ENCODE data around the gene C6orf141. TPM values are rescaled to one million over a fixed set of nuclear protein-coding genes. Genes with fewer than 3 reads are reported as not detected.

The C6orf141 gene
- total and polyA plus RNA-seq, 5 donors from 2014 or later = not detected

DNA sequence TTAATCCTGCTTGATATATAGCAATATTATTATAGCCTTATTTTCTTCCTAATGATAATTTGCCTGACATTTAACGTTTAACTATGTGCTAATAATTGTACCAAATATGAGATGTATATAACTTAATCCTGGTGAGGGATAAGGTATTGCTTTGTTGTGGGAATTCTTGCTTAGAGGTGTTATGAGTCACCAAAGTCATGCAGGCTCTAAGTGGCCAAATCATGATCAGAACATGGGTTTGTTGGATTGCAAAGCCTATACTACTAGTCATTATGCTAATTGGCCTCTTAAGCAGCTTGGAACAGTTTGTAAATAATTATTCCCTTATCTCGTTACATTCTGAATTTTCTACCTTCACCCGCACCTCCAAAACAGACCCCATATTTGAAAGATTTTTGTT, 21.9 kb upstream of the C6orf141 start:
- DNase-seq (no peak), ATAC-seq (ENCODE audit: low read depth in 2 of 2) (no peak)
- no peaks in the 10 kb centered on the region for H3K9me3 Mint-ChIP-seq
- Histone ChIP-seq H3K36me3 (ENCODE audit: control insufficient read depth, insufficient read depth, low read length) (no peaks in the 10 kb centered on the region), H3K27ac (ENCODE audit: insufficient read depth, low read length, poor library complexity, severe bottlenecking) (no peak overlapping the region), H3K4me1 (ENCODE audit: control insufficient read depth, insufficient read depth, low read length, poor library complexity, severe bottlenecking) (no peaks in the 10 kb centered on the region), H3K4me3 (ENCODE audit: low read depth, low read length) (no peak overlapping the region), H3K27me3 (ENCODE audit: control insufficient read depth, insufficient read depth, low read length) (peaks cover 1% of the 10 kb centered on the region), H3K9me3 (ENCODE audit: control insufficient read depth in 2 of 2, low read length in 2 of 2) (no peaks in the 10 kb centered on the region)
- H3K27ac Mint-ChIP-seq = no peak overlapping the region
- H3K4me1 Mint-ChIP-seq = peaks cover 0 to 7% (median 1%) of the 10 kb centered on the region in 4 donors
- no peaks in the 10 kb centered on the region for H3K36me3 Mint-ChIP-seq
- no peak overlapping the region for H3K4me3 Mint-ChIP-seq
- H3K27me3 Mint-ChIP-seq = peaks cover 22% of the 10 kb centered on the region

GRCh38 chr6:49530141-49530776, 20.2 kb upstream of the C6orf141 start:
- Histone ChIP-seq H3K9me3 (ENCODE audit: control insufficient read depth in 2 of 2, low read length in 2 of 2) (no peaks in the 10 kb centered on the region), H3K27ac (ENCODE audit: insufficient read depth, low read length, poor library complexity, severe bottlenecking) (no peak overlapping the region), H3K4me1 (ENCODE audit: control insufficient read depth, insufficient read depth, low read length, poor library complexity, severe bottlenecking) (no peaks in the 10 kb centered on the region), H3K27me3 (ENCODE audit: control insufficient read depth, insufficient read depth, low read length) (peaks cover 1% of the 10 kb centered on the region), H3K36me3 (ENCODE audit: control insufficient read depth, insufficient read depth, low read length) (no peaks in the 10 kb centered on the region), H3K4me3 (ENCODE audit: low read depth, low read length) (no peak overlapping the region)
- Mint-ChIP-seq H3K9me3 (no peaks in the 10 kb centered on the region), H3K4me1 (peaks cover 0 to 7% (median 1%) of the 10 kb centered on the region in 4 donors), H3K27me3 (peaks cover 22% of the 10 kb centered on the region), H3K27ac (no peak overlapping the region), H3K4me3 (no peak overlapping the region), H3K36me3 (no peaks in the 10 kb centered on the region)
- DNase-seq (no peak), ATAC-seq (ENCODE audit: low read depth in 2 of 2) (no peak)

- no peak overlapping the region for H3K27ac ChIP-seq (ENCODE audit: insufficient read depth, low read length, poor library complexity, severe bottlenecking)
- H3K36me3 Mint-ChIP-seq = no peaks in the 10 kb centered on the region
Observed at GRCh38 chr6:49531774-49532569, 18.5 kb upstream of the C6orf141 start.

GRCh38 chr6:49535795-49536194, 14.7 kb upstream of the C6orf141 start:
- peaks cover 0 to 7% (median 1%) of the 10 kb centered on the region in 4 donors for H3K4me1 Mint-ChIP-seq
- no peaks in the 10 kb centered on the region for H3K36me3 Mint-ChIP-seq
- H3K27me3 Mint-ChIP-seq = peaks cover 12% of the 10 kb centered on the region
- no peaks in the 10 kb centered on the region for H3K36me3 ChIP-seq (ENCODE audit: control insufficient read depth, insufficient read depth, low read length)
- H3K27me3 ChIP-seq (ENCODE audit: control insufficient read depth, insufficient read depth, low read length) = peaks cover 1% of the 10 kb centered on the region
- DNase-seq (no peak), ATAC-seq (ENCODE audit: low read depth in 2 of 2) (no peak)
- H3K27ac ChIP-seq (ENCODE audit: insufficient read depth, low read length, poor library complexity, severe bottlenecking) = no peak overlapping the region
- no peaks in the 10 kb centered on the region for H3K9me3 Mint-ChIP-seq
- H3K9me3 ChIP-seq (ENCODE audit: control insufficient read depth in 2 of 2, low read length in 2 of 2) = no peaks in the 10 kb centered on the region
- H3K4me1 ChIP-seq (ENCODE audit: control insufficient read depth, insufficient read depth, low read length, poor library complexity, severe bottlenecking) = no peaks in the 10 kb centered on the region
- no peak overlapping the region for H3K4me3 ChIP-seq (ENCODE audit: low read depth, low read length)
- no peak overlapping the region for H3K4me3 Mint-ChIP-seq
- no peak overlapping the region for H3K27ac Mint-ChIP-seq

More at GRCh38 chr6:49531774-49532569, 18.5 kb upstream of the C6orf141 start:
- no peaks in the 10 kb centered on the region for H3K36me3 ChIP-seq (ENCODE audit: control insufficient read depth, insufficient read depth, low read length)
- DNase-seq (peak in 2 of 3 donors; percentile 16 to 53), ATAC-seq (ENCODE audit: low read depth in 2 of 2) (peak in 1 of 2 donors; percentile 69)
- peaks cover 1% of the 10 kb centered on the region for H3K27me3 ChIP-seq (ENCODE audit: control insufficient read depth, insufficient read depth, low read length)
- H3K9me3 ChIP-seq (ENCODE audit: control insufficient read depth in 2 of 2, low read length in 2 of 2) = no peaks in the 10 kb centered on the region
- H3K9me3 Mint-ChIP-seq = no peaks in the 10 kb centered on the region
- peaks cover 17% of the 10 kb centered on the region for H3K27me3 Mint-ChIP-seq
- no peak overlapping the region for H3K27ac Mint-ChIP-seq
- H3K4me1 Mint-ChIP-seq = peaks cover 0 to 7% (median 1%) of the 10 kb centered on the region in 4 donors
- no peaks in the 10 kb centered on the region for H3K4me1 ChIP-seq (ENCODE audit: control insufficient read depth, insufficient read depth, low read length, poor library complexity, severe bottlenecking)
- no peak overlapping the region for H3K4me3 ChIP-seq (ENCODE audit: low read depth, low read length)
- H3K4me3 Mint-ChIP-seq = peak overlapping the region in 2 of 4 donors; percentile 5 to 29

DNA sequence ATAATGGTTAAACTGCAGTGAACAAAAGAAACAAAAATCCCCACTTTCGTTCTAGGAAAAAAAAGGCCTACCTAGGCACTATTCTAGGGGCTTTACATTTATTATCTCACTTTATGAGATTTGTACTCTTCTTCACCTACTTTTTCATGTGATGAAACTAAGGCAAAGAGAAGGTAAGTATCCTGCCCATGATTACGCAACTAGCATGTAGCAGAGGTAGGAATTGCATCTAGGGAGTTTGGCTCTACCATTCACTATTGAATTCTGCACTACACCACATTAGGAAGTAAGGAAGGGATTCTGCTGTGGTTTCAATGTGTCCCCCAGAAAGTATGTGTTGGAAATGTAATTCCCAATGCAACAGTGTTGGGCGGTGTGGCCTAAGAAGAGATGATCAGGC, 11.4 kb upstream of the C6orf141 start:
- Histone ChIP-seq H3K27me3 (ENCODE audit: control insufficient read depth, insufficient read depth, low read length) (no peaks in the 10 kb centered on the region), H3K4me3 (ENCODE audit: low read depth, low read length) (no peak overlapping the region), H3K27ac (ENCODE audit: insufficient read depth, low read length, poor library complexity, severe bottlenecking) (no peak overlapping the region), H3K4me1 (ENCODE audit: control insufficient read depth, insufficient read depth, low read length, poor library complexity, severe bottlenecking) (no peaks in the 10 kb centered on the region), H3K9me3 (ENCODE audit: control insufficient read depth in 2 of 2, low read length in 2 of 2) (no peaks in the 10 kb centered on the region), H3K36me3 (ENCODE audit: control insufficient read depth, insufficient read depth, low read length) (no peaks in the 10 kb centered on the region)
- ATAC-seq (ENCODE audit: low read depth in 2 of 2) (no peak), DNase-seq (no peak)
- Mint-ChIP-seq H3K4me3 (no peak overlapping the region), H3K27ac (no peak overlapping the region), H3K36me3 (no peaks in the 10 kb centered on the region), H3K4me1 (no peaks in the 10 kb centered on the region), H3K27me3 (no peaks in the 10 kb centered on the region), H3K9me3 (no peaks in the 10 kb centered on the region)

GRCh38 chr6:49540614-49541013, 9.9 kb upstream of the C6orf141 start:
- H3K9me3 Mint-ChIP-seq = no peaks in the 10 kb centered on the region

DNA sequence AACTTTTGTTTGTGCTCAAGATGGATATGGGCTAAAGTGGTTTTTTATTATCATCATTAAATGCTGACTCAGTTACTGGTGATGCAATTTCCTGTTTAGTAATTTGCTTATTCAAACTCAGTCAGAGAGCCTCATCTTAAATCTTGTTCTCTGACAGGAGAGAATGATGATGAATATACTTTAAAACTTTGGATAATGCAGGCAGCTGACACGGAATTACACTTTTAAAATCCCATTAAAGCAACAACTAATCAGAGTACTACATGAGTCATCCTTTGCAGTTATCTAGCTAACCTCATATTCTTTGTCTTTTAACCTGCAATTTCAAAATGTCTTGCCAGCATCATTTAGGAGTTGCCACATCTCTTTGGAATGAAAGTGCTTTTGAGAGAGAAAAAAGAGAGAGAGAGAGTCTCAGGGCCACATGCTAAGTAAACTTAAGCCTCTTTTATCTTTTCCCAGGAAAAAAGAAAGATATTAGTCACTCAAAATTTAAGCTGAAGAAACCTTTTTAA, 9.2 kb upstream of the C6orf141 start:
- H3K27me3 ChIP-seq (ENCODE audit: control insufficient read depth, insufficient read depth, low read length) = no peaks in the 10 kb centered on the region
- H3K4me3 ChIP-seq (ENCODE audit: low read depth, low read length) = no peak overlapping the region
- Mint-ChIP-seq H3K27ac (no peak overlapping the region), H3K4me1 (no peaks in the 10 kb centered on the region), H3K9me3 (no peaks in the 10 kb centered on the region), H3K36me3 (no peaks in the 10 kb centered on the region), H3K27me3 (peaks cover 10% of the 10 kb centered on the region), H3K4me3 (no peak overlapping the region)
- no peaks in the 10 kb centered on the region for H3K9me3 ChIP-seq (ENCODE audit: control insufficient read depth in 2 of 2, low read length in 2 of 2)
- H3K4me1 ChIP-seq (ENCODE audit: control insufficient read depth, insufficient read depth, low read length, poor library complexity, severe bottlenecking) = no peaks in the 10 kb centered on the region
- H3K36me3 ChIP-seq (ENCODE audit: control insufficient read depth, insufficient read depth, low read length) = no peaks in the 10 kb centered on the region
- no peak for ATAC-seq (ENCODE audit: low read depth in 2 of 2)
- DNase-seq = no peak
- H3K27ac ChIP-seq (ENCODE audit: insufficient read depth, low read length, poor library complexity, severe bottlenecking) = no peak overlapping the region

More at GRCh38 chr6:49540614-49541013, 9.9 kb upstream of the C6orf141 start:
- H3K4me3 Mint-ChIP-seq = no peak overlapping the region
- H3K9me3 ChIP-seq (ENCODE audit: control insufficient read depth in 2 of 2, low read length in 2 of 2) = no peaks in the 10 kb centered on the region
- no peak overlapping the region for H3K27ac ChIP-seq (ENCODE audit: insufficient read depth, low read length, poor library complexity, severe bottlenecking)
- no peaks in the 10 kb centered on the region for H3K4me1 Mint-ChIP-seq
- H3K27me3 Mint-ChIP-seq = peaks cover 7% of the 10 kb centered on the region
- no peaks in the 10 kb centered on the region for H3K36me3 Mint-ChIP-seq
- no peaks in the 10 kb centered on the region for H3K36me3 ChIP-seq (ENCODE audit: control insufficient read depth, insufficient read depth, low read length)
- H3K27ac Mint-ChIP-seq = no peak overlapping the region
- no peak for DNase-seq
- H3K4me3 ChIP-seq (ENCODE audit: low read depth, low read length) = no peak overlapping the region
- H3K4me1 ChIP-seq (ENCODE audit: control insufficient read depth, insufficient read depth, low read length, poor library complexity, severe bottlenecking) = no peaks in the 10 kb centered on the region
- no peak for ATAC-seq (ENCODE audit: low read depth in 2 of 2)
- no peaks in the 10 kb centered on the region for H3K27me3 ChIP-seq (ENCODE audit: control insufficient read depth, insufficient read depth, low read length)
